Neuronal stem cell (in vitro differentiated cells): ENCODE data around the gene RELL2. TPM values are rescaled to one million over a fixed set of nuclear protein-coding genes. Genes with fewer than 3 reads are reported as not detected.

Source experiments
- DNase-seq: peaks from one replicate; pipeline ENCODE4 v3.0.0-alpha.2; 2013; ENCODE audit warnings: low spot score
- H2AFZ ChIP-seq: one replicate; pipeline ENCODE4 v1.6.1; 2013; ENCODE audit warnings: mild to moderate bottlenecking, low read length, inconsistent platforms
- H2AK5ac ChIP-seq: 2 replicates; pipeline ENCODE4 v1.6.1; 2013; ENCODE audit warnings: low read depth, mild to moderate bottlenecking, inconsistent platforms, low read length, moderate library complexity, mixed read lengths
- H2BK120ac ChIP-seq: 2 replicates; pipeline ENCODE4 v1.6.1; 2013; ENCODE audit warnings: low read depth, mild to moderate bottlenecking, inconsistent platforms, low read length, moderate library complexity, mixed read lengths
- H2BK12ac ChIP-seq: one replicate; pipeline ENCODE4 v1.6.1; 2013; ENCODE audit warnings: low read length, inconsistent platforms
- H2BK15ac ChIP-seq: 2 replicates; pipeline ENCODE4 v1.6.1; 2013; ENCODE audit warnings: mild to moderate bottlenecking, low read length, inconsistent platforms, mixed read lengths
- H2BK5ac ChIP-seq: one replicate; pipeline ENCODE4 v1.6.1; 2013; ENCODE audit warnings: inconsistent platforms, mild to moderate bottlenecking, low read length, moderate library complexity
- H3K14ac ChIP-seq: one replicate; pipeline ENCODE4 v1.6.1; 2013; ENCODE audit warnings: low read length, inconsistent platforms
- H3K18ac ChIP-seq: 2 replicates; pipeline ENCODE4 v1.6.1; 2013; ENCODE audit warnings: low read length, inconsistent platforms
- H3K23ac ChIP-seq: 2 replicates; pipeline ENCODE4 v1.6.1; 2013; ENCODE audit warnings: low read depth, mild to moderate bottlenecking, mixed read lengths, low read length, inconsistent platforms; ENCODE audit not compliant: poor library complexity
- H3K27ac ChIP-seq: replicated peaks from 3 replicates; pipeline ENCODE4 v1.5.1; 2013; ENCODE audit warnings: low read length, inconsistent platforms
- H3K27me3 ChIP-seq, 3 experiments: 2 replicates each; pipeline ENCODE4 v1.6.1; 2013; ENCODE audit warnings: low read length in 3 of 3, mild to moderate bottlenecking in 2 of 3, inconsistent platforms in 1 of 3, low read depth in 1 of 3, mixed read lengths in 1 of 3, moderate library complexity in 1 of 3; ENCODE audit not compliant: control insufficient read depth in 3 of 3, insufficient read depth in 3 of 3
- H3K36me3 ChIP-seq, 2 donors: replicated peaks in 1 of 2; 2 replicates each; pipeline ENCODE4 v1.6.1; 2013; ENCODE audit warnings: low read length in 2 of 2; ENCODE audit not compliant: control insufficient read depth in 2 of 2, insufficient read depth in 2 of 2
- H3K4ac ChIP-seq: 2 replicates; pipeline ENCODE4 v1.6.1; 2013; ENCODE audit warnings: inconsistent platforms, mild to moderate bottlenecking, low read length, moderate library complexity
- H3K4me1 ChIP-seq, 2 donors: 1 replicate in 1 of 2; 2 replicates in 1 of 2; pipeline ENCODE4 v1.6.1; 2013; ENCODE audit warnings: low read length in 2 of 2, low read depth in 1 of 2; ENCODE audit not compliant: control insufficient read depth in 2 of 2, insufficient read depth in 1 of 2
- H3K4me2 ChIP-seq: one replicate; pipeline ENCODE4 v1.6.1; 2013; ENCODE audit warnings: mild to moderate bottlenecking, low read length, inconsistent platforms; ENCODE audit not compliant: insufficient read depth, poor library complexity, severe bottlenecking
- H3K4me3 ChIP-seq, 2 donors: 2 replicates each; pipeline ENCODE4 v1.5.1; 2013; ENCODE audit warnings: low read length in 2 of 2, mild to moderate bottlenecking in 2 of 2, inconsistent platforms in 1 of 2, moderate library complexity in 1 of 2
- H3K79me1 ChIP-seq: one replicate; pipeline ENCODE4 v1.6.1; 2013; ENCODE audit warnings: low read depth, mild to moderate bottlenecking, inconsistent platforms, low read length, moderate library complexity
- H3K9ac ChIP-seq: one replicate; pipeline ENCODE4 v1.6.1; 2013; ENCODE audit warnings: mild to moderate bottlenecking, low read depth, low read length, inconsistent platforms; ENCODE audit not compliant: poor library complexity
- H3K9me3 ChIP-seq, 2 donors: replicated peaks in 1 of 2; 2 replicates each; pipeline versions ENCODE3 to v1.6.1; 2013; ENCODE audit warnings: low read length in 2 of 2, mild to moderate bottlenecking in 2 of 2, inconsistent platforms in 1 of 2, low read depth in 1 of 2, mixed read lengths in 1 of 2, moderate library complexity in 1 of 2; ENCODE audit not compliant: control insufficient read depth in 2 of 2, insufficient read depth in 1 of 2
- H4K8ac ChIP-seq: one replicate; pipeline ENCODE4 v1.6.1; 2013; ENCODE audit warnings: low read depth, mild to moderate bottlenecking, inconsistent platforms, low read length, moderate library complexity
- H4K91ac ChIP-seq: one replicate; pipeline ENCODE4 v1.6.1; 2013; ENCODE audit warnings: low read length, low read depth, mild to moderate bottlenecking, inconsistent platforms; ENCODE audit not compliant: poor library complexity
- WGBS, 2 donors: extraction: QIAGEN DNeasy Blood & Tissue Kit; methylation state at CpG; one replicate each; pipeline ENCODE4 v1.1.7; 2013; ENCODE audit warnings: missing lambda C conversion rate in 2 of 2, mixed read lengths in 1 of 2; ENCODE audit not compliant: insufficient read length in 2 of 2, insufficient replicate concordance in 1 of 2; ENCODE audit errors: extremely low coverage in 2 of 2; 5-methylcytosine and 5-hydroxymethylcytosine counted together
- small RNA-seq: library from polyadenylated mRNA; stranded (forward); fragments of <200 nt; extraction: miRNeasy Mini kit (QIAGEN cat#:217004); gene quantifications from one replicate; pipeline ENCODE3, GENCODE V24; 2013; ENCODE audit not compliant: insufficient read depth

Gene RELL2

GRCh38 chr5:141683596-141684141 is 46.9 kb downstream of the RELL2 start:
- no peak overlapping the region for H3K14ac ChIP-seq
- H3K79me1 ChIP-seq: peaks cover 10% of the 10 kb centered on the region
- H3K18ac ChIP-seq: no peak overlapping the region
- no peak for DNase-seq
- H3K4ac ChIP-seq: no peak overlapping the region
- no peak overlapping the region for H3K27ac ChIP-seq
- no peak overlapping the region for H3K23ac ChIP-seq
- no peak overlapping the region for H2BK15ac ChIP-seq
- H4K91ac ChIP-seq: no peak overlapping the region
- peak overlapping the region; percentile 66 for H2AFZ ChIP-seq
- no peaks in the 10 kb centered on the region for H3K9me3 ChIP-seq
- H3K4me2 ChIP-seq: no peak overlapping the region
- H3K27me3 ChIP-seq: no peaks in the 10 kb centered on the region
- H3K4me1 ChIP-seq: peaks cover 40 to 42% of the 10 kb centered on the region in 2 donors
- H3K9ac ChIP-seq: no peak overlapping the region
- H3K36me3 ChIP-seq: peaks cover 0 to 8% of the 10 kb centered on the region in 2 donors
- H2BK5ac ChIP-seq: no peak overlapping the region
- no peak overlapping the region for H2BK12ac ChIP-seq
- no peak overlapping the region for H4K8ac ChIP-seq
- H3K4me3 ChIP-seq: no peak overlapping the region
- no peak overlapping the region for H2AK5ac ChIP-seq
- H2BK120ac ChIP-seq: no peak overlapping the region

- no peak for DNase-seq
- no peak overlapping the region for H2AK5ac ChIP-seq
- H2BK12ac ChIP-seq: no peak overlapping the region
- no peaks in the 10 kb centered on the region for H3K9me3 ChIP-seq
- no peak overlapping the region for H3K4me3 ChIP-seq
- H3K27ac ChIP-seq: no peak overlapping the region
- H3K4me2 ChIP-seq: no peak overlapping the region
- no peak overlapping the region for H3K23ac ChIP-seq
- no CpG with 5 or more reads among the region's 1 CpG for WGBS, 2 donors
- H4K8ac ChIP-seq: no peak overlapping the region
- no peak overlapping the region for H4K91ac ChIP-seq
- peaks cover 32 to 36% of the 10 kb centered on the region in 2 donors for H3K4me1 ChIP-seq
- peaks cover 0 to 1% (median 0%) of the 10 kb centered on the region in 3 experiments for H3K27me3 ChIP-seq
- no peaks in the 10 kb centered on the region for H3K36me3 ChIP-seq
- H3K79me1 ChIP-seq: peaks cover 3% of the 10 kb centered on the region
- no peak overlapping the region for H2BK5ac ChIP-seq
- no peak overlapping the region for H3K14ac ChIP-seq
- no peak overlapping the region for H2AFZ ChIP-seq
- no peak overlapping the region for H3K4ac ChIP-seq
- H3K18ac ChIP-seq: no peak overlapping the region
- no peak overlapping the region for H2BK120ac ChIP-seq
- no peak overlapping the region for H3K9ac ChIP-seq
- H2BK15ac ChIP-seq: no peak overlapping the region
Observed at GRCh38 chr5:141685591-141685990, 48.8 kb downstream of the RELL2 start.

- Histone ChIP-seq H3K9ac (no peak overlapping the region), H3K4ac (no peak overlapping the region), H2AK5ac (peak overlapping the region; percentile 79), H2BK15ac (no peak overlapping the region), H3K27me3 (peaks cover 0 to 10% (median 0%) of the 10 kb centered on the region in 3 experiments), H3K4me1 (peaks cover 23 to 27% of the 10 kb centered on the region in 2 donors), H2BK5ac (no peak overlapping the region), H3K4me2 (no peak overlapping the region), H4K91ac (no peak overlapping the region), H3K4me3 (no peak overlapping the region), H2BK120ac (peak overlapping the region; percentile 78), H3K23ac (no peak overlapping the region), H3K18ac (peak overlapping the region; percentile 7), H3K9me3 (no peaks in the 10 kb centered on the region), H4K8ac (no peak overlapping the region), H3K79me1 (no peaks in the 10 kb centered on the region), H3K36me3 (no peaks in the 10 kb centered on the region), H2BK12ac (no peak overlapping the region), H3K14ac (no peak overlapping the region), H2AFZ (peak overlapping the region; percentile 69), H3K27ac (peak overlapping the region; percentile 65)
- no peak for DNase-seq
- WGBS, 2 donors: no CpG with 5 or more reads among the region's 3 CpGs
Observed at GRCh38 chr5:141686648-141687416, 50.0 kb downstream of the RELL2 start.

Small RNA genes within 50 kb of the gene (small RNA-seq; reads per million reads assigned to genes)
- gene RPS27AP10: not detected
